ENCODE measurements around the gene MEAF6. TPM values are rescaled to one million over a fixed set of nuclear protein-coding genes. Genes with fewer than 3 reads are reported as not detected.

MEAF6 gene
- total and polyA plus RNA-seq, 4 experiments from 2014 or later = 97.9 to 221 (median 115) TPM

- Mint-ChIP-seq H3K9me3 (no peaks in the 10 kb centered on the region), H3K27ac (peak overlapping the region in 3 of 7 donors; percentile 27 to 48 (median 30)), H3K4me3 (no peak overlapping the region), H3K36me3 (peaks cover 28 to 50% of the 10 kb centered on the region in 2 donors), H3K27me3 (no peaks in the 10 kb centered on the region), H3K4me1 (peaks cover 8 to 15% (median 13%) of the 10 kb centered on the region in 4 donors)
- ChIA-PET CTCF (ENCODE audit: partially characterized antibody) (interaction anchor here (0.7 to 6.6 kb wide), 6 partner anchors 12 to 64 kb away, joined by 3 to 65 read pairs (median 5); partner anchors contain the start of gene MEAF6), POLR2A (ENCODE audit: partially characterized antibody) (interaction anchor here (0.7 to 1.2 kb wide), 3 partner anchors 15 to 20 kb away, joined by 3 to 4 read pairs (median 3); partner anchors contain the start of gene MEAF6)
- Histone ChIP-seq H3K9me3 (ENCODE audit: control insufficient read depth in 1 of 2, low read length in 2 of 2) (no peaks in the 10 kb centered on the region), H3K36me3 (ENCODE audit: insufficient read depth, low read length) (peaks cover 39% of the 10 kb centered on the region), H3K27ac (ENCODE audit: low read depth, low read length) (no peak overlapping the region), H3K4me1 (ENCODE audit: insufficient read depth, low read length) (no peaks in the 10 kb centered on the region), H3K27me3 (ENCODE audit: insufficient read depth, low read length) (no peaks in the 10 kb centered on the region), H3K4me3 (ENCODE audit: low read length in 2 of 2) (no peak overlapping the region)
- no peak for DNase-seq
- intact Hi-C loops (cut with micrococcal nuclease) = no loop called here
These were observed 15.5 kb downstream of the MEAF6 start for GRCh38 chr1:37498872-37499617.

- H3K36me3 ChIP-seq (ENCODE audit: insufficient read depth, low read length) = peaks cover 44% of the 10 kb centered on the region
- peaks cover 12 to 21% (median 13%) of the 10 kb centered on the region in 4 donors for H3K4me1 Mint-ChIP-seq
- H3K4me1 ChIP-seq (ENCODE audit: insufficient read depth, low read length) = no peaks in the 10 kb centered on the region
- no peaks in the 10 kb centered on the region for H3K27me3 ChIP-seq (ENCODE audit: insufficient read depth, low read length)
- POLR2A ChIA-PET (ENCODE audit: partially characterized antibody) = interaction anchor here (1.0 to 2.7 kb wide), 4 partner anchors 10 to 23 kb away, joined by 3 to 13 read pairs (median 4); partner anchors contain the start of gene MEAF6
- H3K9me3 Mint-ChIP-seq = no peaks in the 10 kb centered on the region
- H3K36me3 Mint-ChIP-seq = peaks cover 40 to 60% of the 10 kb centered on the region in 2 donors
- H3K27ac Mint-ChIP-seq = no peak overlapping the region
- intact Hi-C loops (cut with micrococcal nuclease) = no loop called here
- H3K27ac ChIP-seq (ENCODE audit: low read depth, low read length) = no peak overlapping the region
- no peak overlapping the region for H3K4me3 Mint-ChIP-seq
- no peaks in the 10 kb centered on the region for H3K9me3 ChIP-seq (ENCODE audit: control insufficient read depth in 1 of 2, low read length in 2 of 2)
- H3K4me3 ChIP-seq (ENCODE audit: low read length in 2 of 2) = no peak overlapping the region
- CTCF ChIA-PET (ENCODE audit: partially characterized antibody) = interaction anchor here (1.2 to 6.6 kb wide), 5 partner anchors 10 to 63 kb away, joined by 3 to 65 read pairs (median 5); partner anchors contain the start of gene MEAF6
- H3K27me3 Mint-ChIP-seq = no peaks in the 10 kb centered on the region
- DNase-seq = no peak
These were observed 16.7 kb downstream of the MEAF6 start for GRCh38 chr1:37497832-37498231.

GRCh38 chr1:37495875-37496274, 18.7 kb downstream of the MEAF6 start:
- H3K36me3 Mint-ChIP-seq = peaks cover 32 to 56% of the 10 kb centered on the region in 2 donors
- intact Hi-C loops (cut with micrococcal nuclease) = no loop called here

GRCh38 chr1:37493336-37494098, 21.0 kb downstream of the MEAF6 start:
- peaks cover 25 to 52% of the 10 kb centered on the region in 2 donors for H3K36me3 Mint-ChIP-seq
- Histone ChIP-seq H3K27me3 (ENCODE audit: insufficient read depth, low read length) (no peaks in the 10 kb centered on the region), H3K27ac (ENCODE audit: low read depth, low read length) (no peak overlapping the region), H3K4me3 (ENCODE audit: low read length in 2 of 2) (no peak overlapping the region), H3K9me3 (ENCODE audit: control insufficient read depth in 1 of 2, low read length in 2 of 2) (no peaks in the 10 kb centered on the region), H3K36me3 (ENCODE audit: insufficient read depth, low read length) (peaks cover 30% of the 10 kb centered on the region), H3K4me1 (ENCODE audit: insufficient read depth, low read length) (no peaks in the 10 kb centered on the region)
- no peak for DNase-seq
- CTCF ChIA-PET (ENCODE audit: partially characterized antibody) = interaction anchor here (1.3 to 2.5 kb wide), 2 partner anchors 20 to 39 kb away, joined by 3 to 12 read pairs; no protein-coding TSS in a partner anchor
- intact Hi-C loops (cut with micrococcal nuclease) = no loop called here
- H3K27ac Mint-ChIP-seq = peak overlapping the region in 6 of 7 donors; percentile 18 to 66 (median 46)
- no peak overlapping the region for H3K4me3 Mint-ChIP-seq
- H3K4me1 Mint-ChIP-seq = peaks cover 8 to 17% (median 9%) of the 10 kb centered on the region in 4 donors
- POLR2A ChIA-PET (ENCODE audit: partially characterized antibody) = interaction anchor here (0.6 to 1.3 kb wide), 3 partner anchors 19 to 21 kb away, joined by 3 read pairs; partner anchors contain the start of genes MEAF6 and ZC3H12A
- no peaks in the 10 kb centered on the region for H3K27me3 Mint-ChIP-seq
- no peaks in the 10 kb centered on the region for H3K9me3 Mint-ChIP-seq

More at GRCh38 chr1:37495875-37496274, 18.7 kb downstream of the MEAF6 start:
- Histone ChIP-seq H3K4me3 (ENCODE audit: low read length in 2 of 2) (no peak overlapping the region), H3K27me3 (ENCODE audit: insufficient read depth, low read length) (no peaks in the 10 kb centered on the region), H3K36me3 (ENCODE audit: insufficient read depth, low read length) (peaks cover 38% of the 10 kb centered on the region), H3K4me1 (ENCODE audit: insufficient read depth, low read length) (no peaks in the 10 kb centered on the region), H3K27ac (ENCODE audit: low read depth, low read length) (no peak overlapping the region), H3K9me3 (ENCODE audit: control insufficient read depth in 1 of 2, low read length in 2 of 2) (no peaks in the 10 kb centered on the region)
- Mint-ChIP-seq H3K9me3 (no peaks in the 10 kb centered on the region), H3K4me3 (no peak overlapping the region), H3K27me3 (no peaks in the 10 kb centered on the region), H3K27ac (peak overlapping the region in 5 of 7 donors; percentile 20 to 57 (median 25)), H3K4me1 (peaks cover 9 to 21% (median 11%) of the 10 kb centered on the region in 4 donors)
- no peak for DNase-seq
- ChIA-PET POLR2A (ENCODE audit: partially characterized antibody) (interaction anchor here (0.9 to 2.7 kb wide), 5 partner anchors 8 to 26 kb away, joined by 3 to 13 read pairs (median 3); partner anchors contain the start of gene MEAF6), CTCF (ENCODE audit: partially characterized antibody) (interaction anchor here (0.6 to 6.6 kb wide), 6 partner anchors 8 to 43 kb away, joined by 3 to 65 read pairs (median 3); partner anchors contain the start of gene MEAF6)

- H3K4me1 ChIP-seq (ENCODE audit: insufficient read depth, low read length) = peaks cover 15% of the 10 kb centered on the region
- peaks cover 8 to 19% (median 10%) of the 10 kb centered on the region in 4 donors for H3K4me1 Mint-ChIP-seq
- no peak overlapping the region for H3K4me3 Mint-ChIP-seq
- intact Hi-C loops (cut with micrococcal nuclease) = loop anchor here (1.0 kb wide), 4 partner anchors 8 to 195 kb away; no protein-coding TSS in a partner anchor
- no peak overlapping the region for H3K4me3 ChIP-seq (ENCODE audit: low read length in 2 of 2)
- peak overlapping the region; percentile 62 to 100 (median 91) for H3K27ac Mint-ChIP-seq
- H3K36me3 ChIP-seq (ENCODE audit: insufficient read depth, low read length) = peaks cover 38% of the 10 kb centered on the region
- H3K27ac ChIP-seq (ENCODE audit: low read depth, low read length) = no peak overlapping the region
- no peak for DNase-seq
- POLR2A ChIA-PET (ENCODE audit: partially characterized antibody) = interaction anchor here (0.6 to 11.1 kb wide), 9 partner anchors 8 to 203 kb away, joined by 3 to 229 read pairs (median 3); partner anchors contain the start of genes MEAF6 and ZC3H12A
- no peaks in the 10 kb centered on the region for H3K9me3 ChIP-seq (ENCODE audit: control insufficient read depth in 1 of 2, low read length in 2 of 2)
- H3K36me3 Mint-ChIP-seq = peaks cover 9 to 56% of the 10 kb centered on the region in 2 donors
- CTCF ChIA-PET (ENCODE audit: partially characterized antibody) = interaction anchor here (0.7 to 11.5 kb wide), 22 partner anchors 10 to 372 kb away, joined by 3 to 417 read pairs (median 6); partner anchors contain the start of genes MEAF6, SNIP1 and ZC3H12A
- no peaks in the 10 kb centered on the region for H3K27me3 ChIP-seq (ENCODE audit: insufficient read depth, low read length)
- H3K27me3 Mint-ChIP-seq = no peaks in the 10 kb centered on the region
- no peaks in the 10 kb centered on the region for H3K9me3 Mint-ChIP-seq
These were observed 27.0 kb downstream of the MEAF6 start for GRCh38 chr1:37487619-37487984.

GRCh38 chr1:37486680-37487618, 27.6 kb downstream of the MEAF6 start:
- intact Hi-C loops (cut with micrococcal nuclease) = loop anchor here (1.0 kb wide), 4 partner anchors 8 to 195 kb away; no protein-coding TSS in a partner anchor
- H3K27me3 Mint-ChIP-seq = no peaks in the 10 kb centered on the region
- Histone ChIP-seq H3K27me3 (ENCODE audit: insufficient read depth, low read length) (no peaks in the 10 kb centered on the region), H3K9me3 (ENCODE audit: control insufficient read depth in 1 of 2, low read length in 2 of 2) (no peaks in the 10 kb centered on the region), H3K4me3 (ENCODE audit: low read length in 2 of 2) (no peak overlapping the region), H3K36me3 (ENCODE audit: insufficient read depth, low read length) (peaks cover 42% of the 10 kb centered on the region), H3K4me1 (ENCODE audit: insufficient read depth, low read length) (peaks cover 17% of the 10 kb centered on the region), H3K27ac (ENCODE audit: low read depth, low read length) (peak overlapping the region; percentile 42)
- H3K4me1 Mint-ChIP-seq = peaks cover 8 to 21% (median 14%) of the 10 kb centered on the region in 4 donors
- CTCF ChIA-PET (ENCODE audit: partially characterized antibody) = interaction anchor here (0.7 to 11.5 kb wide), 25 partner anchors 11 to 373 kb away, joined by 3 to 417 read pairs (median 5); partner anchors contain the start of genes GNL2, MEAF6, SNIP1 and ZC3H12A
- peak; percentile 69 to 80 (median 71) for DNase-seq
- POLR2A ChIA-PET (ENCODE audit: partially characterized antibody) = interaction anchor here (0.6 to 11.1 kb wide), 11 partner anchors 9 to 204 kb away, joined by 3 to 229 read pairs (median 3); partner anchors contain the start of genes MEAF6, SNIP1 and ZC3H12A
- peaks cover 14 to 57% of the 10 kb centered on the region in 2 donors for H3K36me3 Mint-ChIP-seq
- no peaks in the 10 kb centered on the region for H3K9me3 Mint-ChIP-seq
- no peak overlapping the region for H3K4me3 Mint-ChIP-seq
- peak overlapping the region; percentile 78 to 100 (median 91) for H3K27ac Mint-ChIP-seq
